B cell (primary cell): ENCODE results near the gene CBLB.

Experiments used
- CTCF ChIP-seq: fragments of 200-600 bp; IDR thresholded peaks from one replicate; pipeline ENCODE4 v1.8.0; 2022; ENCODE audit warnings: antibody characterized with exemption, mild to moderate bottlenecking
- EZH2 ChIP-seq: IDR thresholded peaks from 2 replicates; pipeline ENCODE4 v1.6.1; 2012; ENCODE audit warnings: borderline replicate concordance, low read depth, mild to moderate bottlenecking, moderate library complexity, low read length; ENCODE audit not compliant: insufficient read depth, poor library complexity, severe bottlenecking

GRCh38 chr3:105747696-105748095 is 121.1 kb downstream of the CBLB start:
- TF ChIP-seq CTCF (no peak), EZH2 (no peak)
